HG03442 (cell line): ENCODE measurements around the gene GAB1.

Experiments used
- ATAC-seq: cut with Tn5 transposase; IDR thresholded peaks from one replicate; pipeline ENCODE4 v1.9.1; 2021; ENCODE audit warnings: mild to moderate bottlenecking, moderate library complexity; ENCODE audit not compliant: unreplicated experiment

The GAB1 gene

DNA sequence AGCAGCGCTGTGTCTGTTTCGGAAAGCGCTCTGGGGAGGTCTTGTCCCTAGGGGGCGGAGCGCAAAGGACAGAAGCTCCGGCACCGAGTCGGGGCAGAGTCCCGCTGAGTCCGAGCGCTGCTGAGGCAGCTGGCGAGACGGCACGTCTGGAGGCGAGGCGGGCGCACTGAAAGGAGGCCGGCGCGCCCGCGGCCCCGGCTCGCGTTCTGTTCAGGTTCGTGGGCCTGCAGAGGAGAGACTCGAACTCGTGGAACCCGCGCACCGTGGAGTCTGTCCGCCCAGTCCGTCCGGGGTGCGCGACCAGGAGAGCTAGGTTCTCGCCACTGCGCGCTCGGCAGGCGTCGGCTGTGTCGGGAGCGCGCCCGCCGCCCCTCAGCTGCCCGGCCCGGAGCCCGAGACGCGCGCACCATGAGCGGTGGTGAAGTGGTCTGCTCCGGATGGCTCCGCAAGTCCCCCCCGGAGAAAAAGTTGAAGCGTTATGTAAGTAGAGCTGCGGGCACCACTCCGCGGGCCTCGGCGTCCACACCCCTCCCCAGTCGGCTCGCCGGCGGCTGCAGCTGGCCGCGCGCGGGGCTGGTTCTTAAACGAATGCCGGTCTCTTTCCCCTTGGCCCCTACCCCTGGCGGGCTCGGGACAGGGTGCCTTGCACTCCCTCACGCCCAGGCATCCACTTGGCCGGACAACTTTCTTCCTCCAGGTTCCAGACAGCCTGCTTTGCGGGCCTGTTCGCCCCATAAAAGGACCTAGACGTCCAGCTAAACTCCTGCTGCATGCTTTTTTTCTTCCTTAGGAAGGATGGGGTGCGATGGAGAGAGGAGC, at the start of gene GAB1:
Gene GAB1 (plus strand): TSS at position 96 of the 819 bp plus-strand sequence. CDS start 313 bp downstream, at position 409.
- peak; percentile 66 for ATAC-seq

DNA sequence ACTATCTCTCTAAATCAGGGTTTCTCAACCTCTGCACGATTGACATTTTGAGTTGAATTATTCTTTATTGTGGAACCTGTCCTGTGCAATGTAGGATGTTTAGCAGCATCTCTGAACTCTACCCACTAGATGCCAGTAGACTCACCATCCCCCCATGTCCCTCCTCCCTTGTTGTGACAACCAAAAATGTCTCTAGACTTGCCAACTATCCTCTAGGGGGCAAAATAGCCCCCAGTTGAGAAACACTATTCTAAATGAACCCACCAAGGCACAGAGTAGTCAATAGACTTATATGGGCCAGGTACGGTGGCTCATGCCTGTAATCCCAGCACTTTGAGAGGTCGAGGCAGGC, 49.1 kb upstream of the GAB1 start:
- no peak for ATAC-seq

DNA sequence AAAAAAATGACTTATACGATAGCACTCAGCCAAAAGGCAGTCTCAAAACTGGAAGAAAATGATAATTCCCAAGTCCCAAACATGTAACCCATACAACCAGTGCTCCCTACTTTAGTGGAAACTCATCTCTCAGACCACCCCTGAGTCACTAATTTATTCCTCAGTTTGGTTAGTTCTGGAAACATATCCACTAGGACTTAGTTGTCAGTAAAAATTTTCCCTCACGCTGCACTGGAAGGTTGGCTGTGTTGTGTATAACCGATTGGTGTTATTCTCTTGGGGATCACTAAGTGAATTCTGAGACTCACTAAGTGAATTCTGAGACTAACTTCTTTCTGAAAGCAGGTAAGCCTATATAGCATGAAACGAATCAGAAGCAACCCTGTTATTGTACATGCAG, 48.5 kb upstream of the GAB1 start:
- no peak for ATAC-seq

DNA sequence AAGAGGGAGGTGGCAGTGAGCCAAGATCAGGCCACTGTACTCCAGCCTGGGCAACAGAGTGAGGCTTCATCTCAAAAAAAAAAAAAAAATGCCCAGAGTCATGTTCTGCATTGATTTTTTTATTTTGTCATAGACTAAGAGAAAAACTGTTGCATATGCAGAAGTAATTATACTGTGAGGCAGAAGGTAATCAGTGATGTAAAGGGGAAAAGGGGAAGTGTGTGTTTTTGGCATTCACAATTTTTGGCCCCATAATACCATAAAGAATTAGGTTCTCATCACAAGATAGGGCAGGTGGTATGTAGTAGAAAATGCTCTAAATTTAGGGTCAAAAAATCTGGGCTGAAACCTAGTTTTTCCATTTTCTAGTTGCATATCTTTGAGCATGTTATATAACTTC, 47.3 kb upstream of the GAB1 start:
- ATAC-seq, result no peak

DNA sequence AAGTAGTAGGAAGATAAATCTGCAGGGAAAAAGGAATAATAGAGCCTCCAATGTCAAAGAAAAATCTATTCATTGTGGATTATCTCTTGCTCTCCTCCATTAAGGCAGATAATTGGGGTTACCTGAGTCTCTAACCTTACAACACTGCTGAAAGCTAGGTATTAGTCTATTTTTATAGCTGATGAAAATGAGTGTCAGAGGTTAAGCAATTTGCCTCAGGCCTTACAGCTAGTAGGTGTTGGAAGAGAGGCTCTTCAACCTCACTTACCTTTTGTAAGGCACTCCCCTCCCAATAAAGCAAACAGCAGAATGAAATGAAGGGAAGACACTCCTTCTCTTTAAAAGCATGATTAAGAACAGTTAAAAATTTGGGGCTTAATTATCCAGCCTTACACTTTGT, 45.4 kb upstream of the GAB1 start:
- ATAC-seq, result no peak

DNA sequence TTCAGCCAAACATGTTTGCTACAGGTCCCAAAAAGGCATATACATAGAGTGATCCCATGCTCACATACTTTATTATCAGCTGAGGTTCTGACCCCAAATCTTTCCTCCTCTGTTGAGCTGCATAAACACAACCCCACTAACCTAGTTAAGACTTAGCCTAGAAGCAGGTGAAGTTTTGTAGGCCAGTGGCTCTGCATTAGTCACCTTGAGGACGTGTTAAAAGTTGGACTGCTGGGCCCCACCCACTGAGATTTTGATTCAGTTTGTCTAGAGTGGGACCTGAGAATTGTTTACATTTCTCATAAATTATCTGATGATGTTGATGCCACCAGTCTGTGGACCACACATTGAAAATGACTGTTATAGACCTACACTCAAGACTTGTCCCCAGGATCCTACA, 43.8 kb upstream of the GAB1 start:
- no peak for ATAC-seq

DNA sequence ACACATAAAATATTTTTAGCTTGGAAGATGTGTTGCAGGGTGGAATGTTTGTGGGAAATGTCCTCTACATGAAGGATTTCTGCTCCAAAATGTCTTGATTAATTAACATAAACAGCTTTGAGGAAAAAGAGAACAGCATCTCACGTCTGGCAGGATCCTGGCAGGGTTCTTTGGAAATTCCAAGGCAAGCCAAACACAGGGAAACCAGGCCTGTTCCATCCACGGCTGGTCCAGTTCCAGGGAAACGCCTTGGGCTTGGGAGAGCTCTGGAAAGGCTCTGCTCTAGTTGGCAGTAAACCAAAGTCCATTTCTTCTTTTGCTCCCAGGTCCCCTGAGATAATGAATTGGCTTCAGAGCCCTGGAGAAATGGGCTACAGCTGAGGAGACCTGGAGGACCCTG, 42.4 kb upstream of the GAB1 start:
- no peak for ATAC-seq

DNA sequence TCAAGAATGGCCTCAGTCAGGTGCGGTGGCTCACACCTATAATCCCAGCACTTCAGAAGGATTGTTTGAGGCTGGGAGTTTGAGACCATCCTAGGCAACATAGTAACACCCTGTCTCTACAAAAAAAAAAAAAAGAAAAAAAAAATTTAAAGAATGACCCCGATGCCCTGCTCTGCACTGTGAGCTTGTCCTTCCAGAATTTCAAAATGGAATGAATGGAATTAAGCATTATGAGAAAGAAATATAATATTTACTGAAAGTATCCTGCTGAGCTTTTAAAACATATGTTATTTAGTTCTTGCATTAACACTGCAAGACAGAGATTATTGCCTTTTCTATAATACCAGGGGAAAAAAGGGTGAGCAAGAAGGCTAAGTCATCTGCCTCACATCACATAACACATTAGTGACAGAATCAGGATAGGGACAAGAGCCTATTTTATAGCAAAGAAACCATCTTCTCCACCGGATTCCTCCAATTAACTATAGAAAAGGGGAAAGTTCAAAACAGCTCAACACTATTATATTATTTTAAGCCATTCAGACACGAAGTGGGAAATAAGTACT, 41.9 kb upstream of the GAB1 start:
- no peak for ATAC-seq

DNA sequence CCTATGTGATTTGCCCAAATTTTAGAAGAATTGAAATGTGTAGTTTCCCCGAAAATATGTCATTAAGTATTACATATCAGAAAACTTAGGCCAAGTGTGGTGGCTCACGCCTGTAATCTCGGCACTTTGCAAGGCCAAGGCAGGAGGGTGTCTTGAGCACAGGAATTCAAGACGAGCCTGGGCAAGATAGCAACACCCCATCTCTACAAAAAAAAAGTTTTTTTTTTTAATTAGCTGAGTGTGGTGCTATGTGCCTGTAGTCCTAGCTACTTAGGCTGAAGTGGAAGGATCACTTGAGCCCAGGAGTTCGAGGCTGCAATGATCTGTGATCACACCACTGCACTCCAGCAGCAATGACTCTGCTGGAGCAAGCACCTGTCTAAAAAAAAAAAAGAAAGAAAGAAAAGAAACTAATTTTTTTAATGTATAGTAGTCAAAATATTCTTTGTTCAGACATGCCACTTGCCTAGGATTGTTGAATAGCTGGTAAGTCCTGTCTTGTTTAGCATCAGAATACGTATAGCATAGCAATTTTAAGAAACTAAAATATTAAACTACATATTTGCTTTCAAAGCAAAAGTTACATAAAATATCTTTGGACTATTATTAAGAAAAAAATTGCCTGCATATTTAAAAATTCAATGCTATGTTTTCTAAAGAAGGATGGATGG, 40.1 kb upstream of the GAB1 start:
- ATAC-seq, result no peak

DNA sequence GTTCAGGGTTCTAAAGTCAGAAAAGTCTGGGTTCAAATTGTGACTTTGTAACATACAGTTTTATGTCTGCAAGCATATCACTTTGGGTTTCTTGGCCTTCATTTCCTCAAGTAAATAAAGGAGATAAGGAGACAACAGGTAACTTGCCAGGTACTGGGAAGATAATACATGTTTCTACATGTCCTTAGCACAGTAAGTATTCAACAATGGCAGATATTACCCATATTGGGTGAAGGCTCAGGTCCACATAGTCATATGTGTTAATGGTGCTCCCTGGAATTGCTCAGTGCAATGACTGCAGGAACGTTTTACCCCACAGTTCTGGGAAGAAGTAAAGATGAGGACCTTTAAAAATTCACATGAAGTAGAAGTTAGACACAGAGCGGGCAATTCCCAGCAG, 35.8 kb upstream of the GAB1 start:
- ATAC-seq, result no peak

DNA sequence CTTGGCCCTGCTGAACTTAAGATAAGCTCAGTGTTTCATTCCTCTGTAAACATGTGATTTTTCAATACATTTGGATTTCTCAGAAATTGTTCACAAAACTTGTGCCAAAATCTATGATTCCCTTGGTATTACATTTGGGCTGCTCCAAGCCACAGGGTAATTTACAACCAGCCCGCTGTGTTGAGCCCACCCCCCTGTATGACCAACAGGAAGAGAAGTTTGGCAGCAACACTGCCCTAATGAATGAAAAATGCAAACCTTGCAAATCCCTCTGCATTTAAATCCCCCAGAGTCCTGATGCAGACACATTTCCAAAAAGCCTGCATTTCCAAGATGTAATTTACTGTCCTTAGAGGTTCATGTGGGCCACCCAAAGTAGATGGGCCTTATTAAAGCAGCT, 34.1 kb upstream of the GAB1 start:
- no peak for ATAC-seq

DNA sequence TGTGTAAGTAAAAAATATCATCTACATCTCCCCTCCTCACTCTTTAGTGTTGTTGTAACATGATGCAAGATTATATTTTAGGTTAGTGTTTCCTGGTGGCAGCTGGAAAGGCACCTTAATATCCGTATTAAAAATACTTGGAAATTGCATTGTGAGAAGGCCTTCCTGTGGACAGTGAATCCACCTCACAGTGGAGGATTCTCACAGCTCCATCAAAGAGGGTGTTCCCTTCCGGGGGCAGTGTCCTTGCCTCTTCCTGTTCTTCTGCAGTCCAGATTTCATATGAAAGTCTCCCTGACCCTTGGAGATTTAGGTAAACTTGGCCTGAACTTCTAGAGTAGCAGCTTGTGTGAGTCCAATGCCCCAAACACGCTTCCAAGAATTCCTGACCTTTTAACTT, 29.9 kb upstream of the GAB1 start:
- ATAC-seq, result no peak

DNA sequence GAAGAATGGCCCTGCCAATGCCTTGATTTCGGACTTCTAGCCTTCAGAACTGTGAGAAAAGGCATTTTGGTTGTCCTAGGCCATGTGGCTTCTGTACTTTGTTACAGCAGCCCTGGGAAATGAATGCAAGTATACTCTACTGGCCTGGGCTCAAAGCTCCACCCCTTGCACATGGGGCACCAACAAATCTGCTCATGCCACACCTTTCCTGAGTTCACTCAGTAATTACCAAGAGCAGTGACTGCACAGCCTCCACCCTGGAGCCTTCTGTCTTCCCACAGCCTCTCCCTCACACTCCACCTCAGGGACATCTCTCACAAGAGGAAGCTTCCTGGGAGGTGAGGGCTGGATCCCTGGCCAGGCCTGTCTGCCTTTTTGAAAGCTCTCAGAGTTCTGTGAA, 29.1 kb upstream of the GAB1 start:
- ATAC-seq, result no peak

DNA sequence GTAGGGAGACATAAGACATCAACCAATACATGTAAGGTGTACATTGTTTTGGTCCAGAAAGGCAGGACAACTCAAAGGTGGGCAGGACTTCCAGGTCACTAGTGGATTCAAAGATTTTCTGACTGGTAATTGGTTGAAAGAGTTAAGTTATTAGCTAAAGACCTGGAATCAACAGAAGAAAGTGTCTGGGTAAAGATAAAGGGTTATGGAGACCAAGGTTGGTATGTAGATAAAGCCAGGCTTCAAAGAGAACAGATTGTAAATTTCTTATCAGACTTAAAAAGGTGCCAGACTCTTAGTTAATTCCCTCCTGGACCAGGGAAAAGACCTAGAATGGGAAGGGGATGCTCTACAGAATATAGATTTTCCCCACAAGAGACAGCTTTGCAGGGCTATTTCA, 28.3 kb upstream of the GAB1 start:
- ATAC-seq, result no peak

DNA sequence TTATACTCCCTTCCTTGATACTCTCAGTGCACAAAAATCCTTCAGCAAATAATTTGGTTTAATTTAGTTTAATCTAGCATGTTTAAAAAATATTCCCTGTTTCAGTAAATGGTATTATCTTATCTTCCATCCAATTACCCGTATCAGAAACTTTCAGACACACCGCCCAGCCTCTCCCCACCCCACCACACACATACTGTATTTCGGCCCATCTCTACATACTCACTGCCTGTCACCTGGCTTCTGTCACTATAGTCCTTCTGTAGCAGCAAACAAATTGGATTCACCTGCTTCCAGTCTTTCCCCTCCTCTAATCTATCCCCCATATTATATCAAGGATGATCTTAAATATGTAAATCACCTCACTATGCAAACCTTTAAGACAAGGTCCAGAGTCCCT, 24.8 kb upstream of the GAB1 start:
- no peak for ATAC-seq

DNA sequence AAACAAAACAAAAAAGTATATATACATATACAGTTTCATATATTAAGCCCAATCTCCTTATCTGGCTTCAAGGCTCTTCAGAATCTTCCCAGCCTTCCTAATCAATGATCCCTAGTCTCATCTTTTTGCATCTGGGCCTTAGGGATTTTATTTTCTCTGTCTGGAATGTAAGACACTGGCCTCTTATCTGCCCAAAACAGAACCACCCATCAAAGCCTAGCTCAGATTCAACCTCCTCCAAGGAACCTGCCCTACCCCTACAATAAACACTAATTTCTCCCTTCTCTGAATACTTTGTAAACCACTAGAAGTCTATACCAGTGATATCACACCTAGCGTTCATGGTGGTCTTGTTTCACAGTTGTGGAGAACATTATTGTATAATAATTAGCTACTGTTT, 23.2 kb upstream of the GAB1 start:
- no peak for ATAC-seq

DNA sequence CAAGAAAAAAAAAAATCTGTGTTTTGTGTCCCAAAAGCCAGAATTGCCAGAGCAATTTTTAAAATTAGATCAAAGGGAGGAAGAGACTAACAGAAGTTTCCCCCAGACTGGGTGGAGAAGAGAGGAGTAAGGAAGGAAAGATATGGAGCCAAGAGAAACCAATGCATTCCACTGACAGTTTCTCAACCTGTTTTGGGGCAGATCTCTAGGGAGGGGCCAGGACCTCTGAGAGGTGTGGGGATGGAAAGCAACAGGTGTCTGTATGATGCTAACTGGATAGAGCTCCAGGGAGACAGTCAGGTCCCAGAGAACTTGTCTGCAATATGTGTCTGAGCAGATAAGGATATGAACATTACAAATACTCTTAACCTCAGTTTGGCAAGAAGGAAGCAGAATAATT, 22.7 kb upstream of the GAB1 start:
- no peak for ATAC-seq

DNA sequence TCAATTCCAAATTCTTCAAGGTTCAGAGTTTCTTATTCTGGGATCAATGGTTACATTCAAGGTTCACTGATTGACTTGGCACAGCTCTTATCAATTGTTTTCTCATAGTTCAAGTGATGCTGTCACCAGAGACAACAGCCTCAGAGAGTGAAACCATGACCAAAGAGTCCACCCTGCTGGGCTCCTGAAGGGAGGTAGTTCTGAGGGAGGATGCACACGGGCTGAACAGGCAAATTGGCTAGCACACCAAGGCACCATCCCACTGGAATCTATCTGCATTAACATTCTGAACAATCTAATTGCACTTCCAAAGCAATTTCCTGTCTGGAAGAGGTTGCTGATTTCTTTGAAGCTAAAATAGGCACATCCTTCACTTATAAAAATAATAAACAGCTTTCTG, 16.6 kb upstream of the GAB1 start:
- ATAC-seq, result no peak

DNA sequence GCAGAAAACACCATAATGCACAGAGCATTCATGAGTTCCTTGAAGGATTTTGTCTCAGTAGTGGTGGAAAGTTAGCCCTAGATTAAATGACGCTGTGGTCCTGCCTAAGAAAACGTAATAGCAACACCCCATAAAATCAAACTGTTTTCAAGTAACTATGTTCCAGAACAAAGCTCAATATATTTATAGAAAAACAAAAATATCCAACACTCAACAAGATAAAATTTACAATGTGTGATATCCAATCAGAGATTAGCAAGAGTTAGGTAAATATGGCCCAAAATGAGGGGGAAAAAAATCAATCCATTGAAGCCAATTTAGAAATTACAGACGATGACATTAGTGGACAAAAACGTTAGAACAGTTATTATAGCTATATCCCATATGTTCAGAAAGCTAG, 9.9 kb upstream of the GAB1 start:
- no peak for ATAC-seq

DNA sequence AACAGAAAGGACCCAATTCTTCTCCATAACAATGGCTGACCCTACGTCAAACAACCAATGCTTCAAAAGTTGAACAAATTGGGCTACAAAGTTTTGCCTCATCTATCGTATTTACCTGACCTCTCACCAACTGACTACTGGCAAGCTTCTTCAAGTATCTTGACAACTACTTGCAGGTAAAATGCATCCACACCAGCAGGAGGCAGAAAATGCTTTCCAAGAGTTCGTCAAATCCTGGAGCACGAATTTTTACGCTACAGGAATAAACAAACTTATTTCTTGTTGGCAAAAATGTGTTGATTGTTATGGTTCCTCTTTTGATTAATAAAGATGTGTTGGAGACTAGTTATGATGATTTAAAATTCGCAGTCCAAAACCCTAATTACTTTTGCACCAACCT, 6.7 kb upstream of the GAB1 start:
- ATAC-seq, result no peak

DNA sequence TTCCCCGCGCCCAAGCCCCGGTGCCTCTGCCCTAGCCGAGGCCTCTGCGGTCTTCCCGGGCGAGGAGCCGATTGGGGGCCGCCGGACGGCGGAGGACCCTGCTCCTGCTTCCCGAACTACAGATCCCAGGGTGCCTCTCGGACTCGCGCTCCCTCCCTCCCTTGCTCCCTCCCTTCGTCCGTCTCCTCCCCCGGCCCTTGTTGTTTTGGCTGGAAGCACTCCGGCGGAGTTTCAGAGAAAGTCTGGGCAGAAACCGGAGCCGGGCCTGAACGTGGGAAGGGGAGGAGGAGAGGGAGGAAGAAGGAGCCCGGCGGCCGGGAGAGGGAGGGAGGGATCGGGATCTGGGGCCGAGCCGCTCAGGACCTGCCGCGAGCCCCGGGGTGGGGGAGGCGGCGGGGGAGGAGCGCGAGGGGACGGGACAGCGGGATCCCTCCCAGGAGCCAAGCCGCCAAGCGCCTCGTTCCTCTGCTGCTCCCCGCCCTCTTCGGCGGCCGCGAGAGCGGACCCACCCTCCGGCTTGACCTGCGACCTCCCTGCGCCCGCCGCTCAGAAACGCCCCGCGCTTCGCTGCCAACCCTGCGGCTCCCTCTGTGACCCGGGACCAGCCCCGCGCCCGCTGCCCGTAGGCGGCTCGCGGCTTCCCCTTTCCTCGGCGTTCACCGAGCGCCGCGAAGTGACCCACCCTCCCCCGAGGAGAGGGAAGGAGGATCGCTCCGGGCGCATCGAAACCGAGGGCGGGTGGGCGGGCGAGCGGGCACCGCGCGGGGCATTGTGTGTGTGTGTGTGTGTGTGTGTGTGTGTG, 496 bp upstream of the GAB1 start:
- ATAC-seq, result peak; percentile 44
